GM19351 (cell line): ENCODE measurements around the gene RPL37A.
A peak's percentile ranks its signal among the peaks of the same experiment; 100 is the strongest.

Experiments used
- ATAC-seq: cut with Tn5 transposase; IDR thresholded peaks from one replicate; pipeline ENCODE4 v1.9.1; 2021; ENCODE audit warnings: mild to moderate bottlenecking, moderate library complexity; ENCODE audit not compliant: unreplicated experiment

The RPL37A gene

GRCh38 chr2:216486708-216487107 is 11.9 kb upstream of the RPL37A start:
- ATAC-seq, result no peak

DNA sequence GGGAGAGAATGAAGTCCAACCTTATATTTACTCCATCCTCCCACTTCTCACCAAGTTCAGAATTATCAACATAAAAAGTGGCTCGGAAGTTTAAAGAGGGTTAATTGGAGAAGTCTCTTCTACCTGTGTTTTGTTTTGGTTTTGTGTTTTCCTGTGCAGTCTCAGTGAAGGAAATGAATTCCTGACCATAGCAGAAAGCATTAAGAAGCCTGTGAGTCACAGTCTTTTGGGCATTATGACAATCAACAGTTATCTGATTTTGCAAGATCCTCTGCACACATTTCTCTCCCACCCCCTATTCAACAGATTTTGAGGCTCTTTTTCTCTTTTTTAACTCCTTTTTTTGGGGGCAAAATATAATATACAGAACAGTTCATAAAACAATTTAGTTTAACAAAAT is 8.6 kb upstream of the RPL37A start:
- ATAC-seq, result no peak

DNA sequence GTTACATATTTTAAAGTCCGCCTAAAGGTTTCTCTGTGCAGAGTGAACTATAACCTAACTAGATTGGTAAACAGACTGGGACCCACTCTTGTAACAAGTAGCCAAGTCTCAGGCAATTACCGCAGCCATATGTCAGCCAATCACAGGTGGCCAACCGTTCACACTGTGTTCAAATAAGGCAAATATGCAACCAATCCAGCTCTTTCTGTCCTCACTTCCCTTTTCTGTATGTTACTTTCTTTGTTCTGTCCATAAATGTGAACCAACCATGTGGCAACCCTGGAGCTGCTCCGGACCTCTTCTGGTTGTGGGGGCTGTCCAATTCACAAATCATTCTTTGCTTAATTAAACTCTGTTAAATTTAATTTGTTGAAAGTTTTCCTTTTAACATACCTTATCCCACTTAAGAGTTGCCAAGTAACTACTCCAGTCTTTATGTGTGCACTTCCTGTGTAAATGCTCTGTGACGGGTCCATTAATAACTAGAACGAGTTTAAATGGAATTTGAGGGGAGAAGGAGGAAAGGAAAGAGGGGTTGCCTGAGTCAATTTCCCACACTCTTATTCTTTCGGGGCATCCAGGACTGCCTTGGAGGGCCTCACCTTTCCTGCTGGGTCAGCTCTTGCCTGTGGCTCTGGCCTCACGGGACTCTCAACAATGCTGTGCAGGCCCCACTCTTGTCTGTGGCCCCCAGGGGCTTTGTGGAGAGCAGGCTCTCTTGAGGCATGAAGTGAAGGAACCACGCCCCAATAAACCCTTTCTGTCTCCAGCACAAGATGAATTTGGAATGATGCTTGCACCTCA is 6.6 kb upstream of the RPL37A start:
- ATAC-seq, result peak; percentile 80

DNA sequence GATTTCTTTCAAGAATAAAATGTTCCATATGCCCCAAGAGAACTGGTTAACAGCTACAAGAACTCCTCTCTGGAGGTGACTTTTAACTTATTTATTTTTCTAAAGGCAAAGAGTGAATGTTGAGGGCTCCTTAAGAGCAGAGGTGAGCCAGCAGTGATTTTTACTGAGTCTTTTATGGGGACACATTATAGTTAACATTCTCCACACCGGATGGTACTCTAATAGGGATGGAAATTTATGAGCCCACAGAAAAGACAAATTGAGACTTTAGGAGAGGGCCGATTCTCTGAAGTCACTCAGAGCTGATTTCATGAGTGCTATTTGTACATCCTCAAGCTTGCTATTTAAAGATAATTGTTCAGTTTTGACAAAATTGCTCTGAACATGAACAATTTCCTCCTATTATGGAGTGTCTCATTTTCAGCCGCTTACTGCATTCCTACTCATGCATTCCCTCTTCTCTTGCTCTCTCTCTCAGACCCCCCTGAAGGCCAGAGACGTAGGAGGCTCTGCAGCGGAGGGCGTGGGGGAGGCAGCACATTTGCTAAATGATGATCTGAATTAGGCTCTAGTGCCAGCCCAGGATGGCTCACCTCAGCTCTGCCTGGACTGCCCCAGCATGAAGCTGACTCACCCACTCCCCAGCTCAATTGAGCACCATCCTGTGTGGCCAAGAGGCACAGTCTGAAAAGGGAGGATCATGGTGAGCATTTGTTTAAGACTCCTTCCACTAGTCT is 5.9 kb upstream of the RPL37A start:
- no peak for ATAC-seq

- ATAC-seq, result no peak
These were observed 5.3 kb upstream of the RPL37A start for GRCh38 chr2:216493334-216493685.

DNA sequence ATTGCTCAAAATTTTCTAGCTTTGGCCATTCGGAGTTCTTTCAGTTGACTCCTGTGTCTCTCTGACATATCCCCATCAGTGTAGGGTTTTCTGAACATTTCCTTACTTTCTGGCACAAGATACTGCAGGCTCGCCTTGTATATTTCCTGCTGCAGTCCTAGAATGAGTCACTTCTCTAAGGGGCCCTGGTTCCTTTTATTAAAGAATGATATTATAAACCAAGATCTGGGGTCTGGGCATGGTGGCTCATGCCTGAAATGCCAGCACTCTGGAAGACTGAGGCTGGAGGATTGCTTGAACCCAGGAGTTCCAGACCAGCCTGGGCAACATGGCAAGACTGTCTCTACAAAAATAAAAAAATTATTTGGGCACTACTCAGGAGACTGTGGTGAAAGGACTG is 3.0 kb upstream of the RPL37A start:
- ATAC-seq, result no peak

GRCh38 chr2:216497382-216498069 is 1.1 kb upstream of the RPL37A start:
- ATAC-seq, result no peak

GRCh38 chr2:216498070-216498378 is 620 bp upstream of the RPL37A start:
- no peak for ATAC-seq

GRCh38 chr2:216499641-216500218 is 1.1 kb downstream of the RPL37A start:
- ATAC-seq, result no peak

- no peak for ATAC-seq
These were observed 1.9 kb downstream of the RPL37A start for GRCh38 chr2:216500572-216500971.

GRCh38 chr2:216501854-216502253 is 3.2 kb downstream of the RPL37A start:
- no peak for ATAC-seq

DNA sequence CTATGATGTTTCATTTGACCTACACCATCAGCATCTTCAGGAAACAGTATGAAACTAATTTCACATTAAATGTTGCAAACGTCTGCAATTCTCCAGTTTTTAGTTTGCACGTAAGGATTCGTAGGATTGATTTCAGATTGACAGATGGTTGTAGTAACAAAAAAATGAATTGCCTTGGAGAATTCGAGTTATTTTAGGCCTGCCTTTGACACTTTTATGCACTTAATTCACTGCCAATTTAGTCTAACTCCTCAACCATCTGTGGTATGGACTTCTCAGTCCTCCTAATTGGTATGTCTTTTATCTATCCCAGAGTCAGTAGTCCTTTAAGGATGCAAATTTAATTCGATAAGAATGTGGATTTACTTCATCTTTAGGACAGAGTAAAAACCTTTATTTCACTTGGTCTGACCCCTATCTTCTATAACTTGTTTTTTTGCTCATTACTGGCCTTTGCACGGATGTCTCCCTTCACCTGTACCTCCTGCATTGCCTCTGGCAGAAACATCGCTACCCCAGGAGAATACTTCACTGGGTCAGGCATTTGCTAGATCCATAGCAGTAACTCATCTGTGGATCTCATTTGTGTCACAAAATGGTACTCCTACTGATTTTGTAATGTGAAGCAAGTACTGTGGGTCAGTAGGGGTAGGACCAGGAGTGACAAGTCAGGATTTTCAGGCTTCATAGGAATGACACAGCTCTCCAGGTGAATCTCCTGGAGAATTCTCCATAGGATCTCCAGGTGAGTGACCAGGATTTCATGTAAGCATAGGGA is 3.9 kb downstream of the RPL37A start:
- ATAC-seq, result no peak

DNA sequence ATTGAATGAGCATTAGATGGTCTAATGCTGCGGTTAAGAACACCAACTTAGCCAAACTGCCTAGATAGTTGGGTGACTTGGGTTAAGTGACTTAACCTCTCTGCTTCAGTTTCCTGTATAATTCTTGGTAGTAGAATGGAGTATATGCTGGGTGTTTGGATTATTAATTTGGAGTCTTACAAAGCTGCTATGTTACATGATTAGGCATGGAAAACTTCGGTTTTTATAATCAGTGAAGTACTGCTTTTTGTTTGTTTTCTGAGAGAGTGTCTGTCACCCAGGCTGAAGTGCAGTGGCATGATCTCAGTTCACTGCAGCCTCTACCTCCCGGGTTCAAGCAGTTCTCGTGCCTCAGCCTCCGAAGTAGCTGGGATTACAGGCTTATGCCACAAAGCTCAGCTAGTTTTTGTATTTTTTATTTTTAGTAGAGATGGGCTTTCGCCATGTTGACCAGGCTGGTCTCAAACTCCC is 4.5 kb downstream of the RPL37A start:
- ATAC-seq, result no peak

GRCh38 chr2:216503697-216504375 is 5.2 kb downstream of the RPL37A start:
- ATAC-seq, result no peak

- ATAC-seq, result no peak
These were observed 5.7 kb downstream of the RPL37A start for GRCh38 chr2:216504376-216504762.

GRCh38 chr2:216505133-216506106 is 6.8 kb downstream of the RPL37A start:
- ATAC-seq, result no peak

- no peak for ATAC-seq
These were observed 8.8 kb downstream of the RPL37A start for GRCh38 chr2:216507220-216508160.

DNA sequence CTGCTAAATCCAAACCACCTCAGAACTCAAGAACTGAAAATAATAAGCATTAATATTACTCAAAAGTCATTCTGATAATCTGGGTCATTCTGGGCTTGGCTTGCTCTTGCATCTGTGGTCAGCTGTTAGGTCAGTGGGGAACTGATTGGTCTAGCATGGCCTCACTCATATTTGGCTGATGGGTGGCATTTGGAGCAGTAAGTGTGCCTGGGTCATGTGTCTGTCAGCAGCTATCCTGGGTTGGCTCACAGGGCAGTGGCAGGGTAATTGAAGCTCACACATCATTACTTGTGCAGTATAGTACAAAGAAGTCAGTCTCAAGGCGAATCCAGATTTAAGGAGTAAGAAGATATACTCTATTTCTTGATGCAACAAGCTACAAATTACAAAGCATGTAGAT is 9.6 kb downstream of the RPL37A start:
- ATAC-seq, result no peak
